ENCODE results near the gene AFF2.

The AFF2 gene

GRCh38 chrX:148534291-148534690, 33.9 kb downstream of the AFF2 start (continued):
- TF ChIP-seq POU6F1 (CRISPR knock-in tag; IDR thresholded peaks at IDR 0.05; ENCODE audit: borderline replicate concordance, low read depth), result no peak
- TF ChIP-seq ISL1 (CRISPR knock-in tag; IDR thresholded peaks at IDR 0.05), result no peak
- TF ChIP-seq TCF4 (CRISPR knock-in tag; IDR thresholded peaks at IDR 0.05; ENCODE audit: borderline replicate concordance), result no peak
- TF ChIP-seq OSR1 (CRISPR knock-in tag; IDR thresholded peaks at IDR 0.05), result no peak

GRCh38 chrX:148535639-148536038, 35.2 kb downstream of the AFF2 start:
- ATAC-seq, result no peak
- TF ChIP-seq ISL1 (CRISPR knock-in tag; IDR thresholded peaks at IDR 0.05) (no peak), POU6F1 (CRISPR knock-in tag; IDR thresholded peaks at IDR 0.05; ENCODE audit: borderline replicate concordance, low read depth) (no peak), ZFP30 (CRISPR knock-in tag; IDR thresholded peaks at IDR 0.05) (no peak), ZNF70 (CRISPR knock-in tag; IDR thresholded peaks at IDR 0.05) (no peak), GLIS3 (CRISPR knock-in tag; IDR thresholded peaks at IDR 0.05) (no peak), CREB5 (CRISPR knock-in tag; IDR thresholded peaks at IDR 0.05; ENCODE audit: low read depth) (no peak), ZNF565 (CRISPR knock-in tag; conservative IDR thresholded peaks at IDR 0.05; ENCODE audit: low read depth) (no peak), PATZ1 (CRISPR knock-in tag; IDR thresholded peaks at IDR 0.05; ENCODE audit: borderline replicate concordance) (no peak), TOX (CRISPR knock-in tag; IDR thresholded peaks at IDR 0.05; ENCODE audit: borderline replicate concordance) (no peak), ZNF8 (CRISPR knock-in tag; IDR thresholded peaks at IDR 0.05) (no peak)

- ATAC-seq, result no peak
- no peak for TF ChIP-seq ISL1 (CRISPR knock-in tag; IDR thresholded peaks at IDR 0.05)
- no peak for TF ChIP-seq CSRNP3 (CRISPR knock-in tag; IDR thresholded peaks at IDR 0.05)
- no peak for TF ChIP-seq PATZ1 (CRISPR knock-in tag; IDR thresholded peaks at IDR 0.05; ENCODE audit: borderline replicate concordance)
- no peak for TF ChIP-seq GLIS3 (CRISPR knock-in tag; IDR thresholded peaks at IDR 0.05)
- no peak for TF ChIP-seq ZNF70 (CRISPR knock-in tag; IDR thresholded peaks at IDR 0.05)
- TF ChIP-seq SNAI2 (CRISPR knock-in tag; IDR thresholded peaks at IDR 0.05), result no peak
- TF ChIP-seq ZNF565 (CRISPR knock-in tag; conservative IDR thresholded peaks at IDR 0.05; ENCODE audit: low read depth), result no peak
- no peak for TF ChIP-seq CSDC2 (CRISPR knock-in tag; IDR thresholded peaks at IDR 0.05)
- TF ChIP-seq POU6F1 (CRISPR knock-in tag; IDR thresholded peaks at IDR 0.05; ENCODE audit: borderline replicate concordance, low read depth), result no peak
- TF ChIP-seq ZFP30 (CRISPR knock-in tag; IDR thresholded peaks at IDR 0.05), result no peak
- TF ChIP-seq TCF4 (CRISPR knock-in tag; IDR thresholded peaks at IDR 0.05; ENCODE audit: borderline replicate concordance), result no peak
These were observed 36.5 kb downstream of the AFF2 start for GRCh38 chrX:148536961-148537360.
